HG03520 (cell line): ENCODE results near the gene ATP2A1.
"Not testable (repeated sequence)": the region's sequence is repeated elsewhere in the genome, so short reads cannot be mapped to it uniquely, and the experiment has no call there.

Experiments used
- ATAC-seq: cut with Tn5 transposase; IDR thresholded peaks from one replicate; pipeline ENCODE4 v1.9.1; 2021; ENCODE audit warnings: mild to moderate bottlenecking, moderate library complexity; ENCODE audit not compliant: unreplicated experiment

ATP2A1 gene

GRCh38 chr16:28932339-28933141 is 54.3 kb downstream of the ATP2A1 start:
- ATAC-seq, result no peak

GRCh38 chr16:28933171-28933570 is 54.9 kb downstream of the ATP2A1 start:
- ATAC-seq, result no peak

GRCh38 chr16:28935346-28935745 is 57.1 kb downstream of the ATP2A1 start:
- no peak for ATAC-seq

- ATAC-seq, result no peak
Measured at GRCh38 chr16:28935924-28936783, 57.9 kb downstream of the ATP2A1 start.

GRCh38 chr16:28936784-28937155 is 58.5 kb downstream of the ATP2A1 start:
- ATAC-seq, result no peak

- ATAC-seq, result no peak
Measured at GRCh38 chr16:28937222-28937876, 59.1 kb downstream of the ATP2A1 start.

GRCh38 chr16:28938721-28939120 is 60.4 kb downstream of the ATP2A1 start:
- ATAC-seq, result no peak

GRCh38 chr16:28939825-28940224 is 61.5 kb downstream of the ATP2A1 start:
- not testable (repeated sequence) for ATAC-seq

GRCh38 chr16:28943281-28943680 is 65.0 kb downstream of the ATP2A1 start:
- no peak for ATAC-seq

- no peak for ATAC-seq
Measured at GRCh38 chr16:28946681-28947080, 68.4 kb downstream of the ATP2A1 start.

- ATAC-seq, result peak; percentile 94
Measured at GRCh38 chr16:28950648-28951409, 72.5 kb downstream of the ATP2A1 start, which contains the start of gene NFATC2IP. Gene NFATC2IP, plus strand, starts transcription at chr16:28950937. Its CDS starts 75 bp downstream, at chr16:28951012.

- ATAC-seq, result no peak
Measured at GRCh38 chr16:28951410-28951943, 73.2 kb downstream of the ATP2A1 start.
